Thoracic aorta (tissue), 2 donors: Measurements from ENCODE around the gene BTG3. TPM values are rescaled to one million over a fixed set of nuclear protein-coding genes. Genes with fewer than 3 reads are reported as not detected.

Experiments used
- ATAC-seq: fragments of 150-250 bp; one replicate; pipeline ENCODE4 v1.8.0; 2017; ENCODE audit warnings: low read depth; ENCODE audit not compliant: insufficient number of reproducible peaks, low FRiP score
- DNase-seq: peaks from one replicate; pipeline ENCODE4 v3.0.0-alpha.2; 2020; ENCODE audit warnings: low spot score
- H3K27ac ChIP-seq, 2 donors: fragments of 200-600 bp; sonication (generic); 1 replicate in 1 of 2; 2 replicates in 1 of 2; pipeline ENCODE4 v1.5.1; 2016; ENCODE audit warnings: mild to moderate bottlenecking in 2 of 2, moderate library complexity in 2 of 2
- H3K27me3 ChIP-seq: fragments of 200-600 bp; sonication (generic); replicated peaks from 2 replicates; pipeline ENCODE4 v1.6.0; 2016; ENCODE audit warnings: mild to moderate bottlenecking; ENCODE audit not compliant: insufficient read depth
- H3K36me3 ChIP-seq: fragments of 200-600 bp; sonication (generic); one replicate; pipeline ENCODE4 v1.5.1; 2016
- H3K4me1 ChIP-seq, 2 donors: fragments of 200-600 bp; sonication (generic); 1 replicate in 1 of 2; 2 replicates in 1 of 2; pipeline versions ENCODE4 v1.5.1 to v1.6.0; 2016; ENCODE audit warnings: low read depth in 2 of 2, mild to moderate bottlenecking in 1 of 2; ENCODE audit not compliant: control insufficient read depth in 1 of 2
- H3K4me3 ChIP-seq: fragments of 200-600 bp; sonication (generic); 2 replicates; pipeline ENCODE4 v1.5.1; 2016; ENCODE audit warnings: mild to moderate bottlenecking
- H3K9me3 ChIP-seq: fragments of 200-600 bp; sonication (generic); 2 replicates; pipeline ENCODE4 v1.5.1; 2016
- CTCF ChIP-seq: fragments of 200-600 bp; sonication (generic); IDR thresholded peaks from one replicate; pipeline ENCODE4 v1.5.1; 2019; ENCODE audit warnings: antibody characterized with exemption
- total RNA-seq, 2 donors: library from RNA; depleted of rRNA; stranded (reverse); fragments of >200 nt; gene quantifications; one replicate each; pipeline versions ENCODE4 v1.1.0 to v1.2.3, GENCODE V29; 2016

Gene BTG3
- 10 to 100 TPM; 31.4 to 39.3 TPM for total RNA-seq

- no peak for TF ChIP-seq CTCF
- no peaks in the 10 kb centered on the region for H3K9me3 ChIP-seq
- H3K36me3 ChIP-seq, result no peaks in the 10 kb centered on the region
- peaks cover 5 to 12% of the 10 kb centered on the region in 2 donors for H3K4me1 ChIP-seq
- DNase-seq, result peak; percentile 13
- H3K27me3 ChIP-seq, result no peaks in the 10 kb centered on the region
- peak within 1 kb of the TSS; percentile 89 to 91 for H3K27ac ChIP-seq
- peak within 1 kb of the TSS; percentile 91 for H3K4me3 ChIP-seq
- peak; percentile 77 for ATAC-seq
These were observed at the start of gene BTG3 for GRCh38 chr21:17612565-17613241. BTG3 (minus strand) TSS chr21:17612901; CDS start chr21:17609144, 3,757 bp downstream.

- no peak overlapping the region for H3K4me3 ChIP-seq
- no peaks in the 10 kb centered on the region for H3K9me3 ChIP-seq
These were observed 48.2 kb upstream of the BTG3 start for GRCh38 chr21:17660862-17661261.

GRCh38 chr21:17660452-17660851 lies 47.8 kb upstream of the BTG3 start:
- no peak overlapping the region for H3K27ac ChIP-seq
- no peaks in the 10 kb centered on the region for H3K9me3 ChIP-seq
- H3K27me3 ChIP-seq, result no peaks in the 10 kb centered on the region
- H3K4me3 ChIP-seq, result no peak overlapping the region
- no peak for DNase-seq
- no peak for TF ChIP-seq CTCF
- no peaks in the 10 kb centered on the region for H3K36me3 ChIP-seq
- H3K4me1 ChIP-seq, result no peaks in the 10 kb centered on the region
- no peak for ATAC-seq

More at GRCh38 chr21:17660862-17661261, 48.2 kb upstream of the BTG3 start:
- ATAC-seq (no peak), DNase-seq (no peak)
- Histone ChIP-seq H3K27ac (no peak overlapping the region), H3K27me3 (no peaks in the 10 kb centered on the region), H3K4me1 (no peaks in the 10 kb centered on the region), H3K36me3 (no peaks in the 10 kb centered on the region)
- TF ChIP-seq CTCF, result no peak

GRCh38 chr21:17658931-17659330 lies 46.2 kb upstream of the BTG3 start:
- no peaks in the 10 kb centered on the region for H3K9me3 ChIP-seq
- no peaks in the 10 kb centered on the region for H3K4me1 ChIP-seq
- ATAC-seq, result no peak
- TF ChIP-seq CTCF, result no peak
- no peak overlapping the region for H3K4me3 ChIP-seq
- H3K27me3 ChIP-seq, result no peaks in the 10 kb centered on the region
- H3K27ac ChIP-seq, result no peak overlapping the region
- no peak for DNase-seq
- no peaks in the 10 kb centered on the region for H3K36me3 ChIP-seq

GRCh38 chr21:17651526-17651925 lies 38.8 kb upstream of the BTG3 start:
- H3K4me3 ChIP-seq, result no peak overlapping the region
- DNase-seq, result no peak
- no peaks in the 10 kb centered on the region for H3K27me3 ChIP-seq
- no peaks in the 10 kb centered on the region for H3K36me3 ChIP-seq
- H3K4me1 ChIP-seq, result no peaks in the 10 kb centered on the region
- TF ChIP-seq CTCF, result no peak
- no peak overlapping the region for H3K27ac ChIP-seq
- ATAC-seq, result no peak
- H3K9me3 ChIP-seq, result no peaks in the 10 kb centered on the region
